ENCODE results near the gene SLAMF7. TPM values are rescaled to one million over a fixed set of nuclear protein-coding genes. Genes with fewer than 3 reads are reported as not detected.

SLAMF7 gene
- polyA plus RNA-seq, 1 donor (not counting 4 experiments of a cell fraction or from before 2014, with no cell fraction given): 31.0 TPM

DNA sequence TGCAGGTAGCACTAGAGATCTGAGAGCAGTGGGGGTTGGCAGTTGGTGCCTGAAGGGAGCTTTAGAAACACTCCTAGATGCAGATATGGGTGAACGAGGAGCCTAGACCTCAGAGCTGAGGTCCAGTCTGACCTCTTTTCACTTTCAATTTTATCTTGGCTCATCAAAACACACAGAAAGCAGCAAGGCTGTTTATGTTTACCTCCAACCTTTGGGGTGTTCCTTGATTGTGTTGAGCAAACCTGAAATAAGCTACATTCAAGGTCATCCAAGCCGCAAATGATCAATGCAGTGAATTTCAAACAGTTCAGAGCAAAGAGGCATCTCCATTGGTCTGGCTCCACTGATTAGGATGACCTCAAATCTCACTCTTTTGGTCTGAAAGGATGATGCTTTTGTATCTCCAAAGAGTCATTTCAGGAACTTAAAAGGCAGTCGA lies 58.2 kb downstream of the SLAMF7 start:
- H3K4me3 ChIP-seq (ENCODE audit: control insufficient read depth in 2 of 3, extremely low read depth in 1 of 3, insufficient read depth in 2 of 3, low read depth in 1 of 3, low read length in 3 of 3): no peak overlapping the region
- H4K20me1 ChIP-seq (ENCODE audit: control insufficient read depth, extremely low read depth, insufficient read depth, low read length): no peaks in the 10 kb centered on the region
- H3K9ac ChIP-seq (ENCODE audit: control insufficient read depth, extremely low read depth, insufficient read depth, low read length): no peak overlapping the region
- H3K27me3 ChIP-seq (ENCODE audit: control insufficient read depth, extremely low read depth, insufficient read depth, low read length): no peaks in the 10 kb centered on the region
- H2AFZ ChIP-seq (ENCODE audit: control insufficient read depth, low read length): no peak overlapping the region
- no peak overlapping the region for H3K4me2 ChIP-seq (ENCODE audit: control insufficient read depth, extremely low read depth, insufficient read depth, low read depth, low read length)
- H3K27ac ChIP-seq (ENCODE audit: control insufficient read depth, insufficient read depth, low read length): no peak overlapping the region
- no peaks in the 10 kb centered on the region for H3K36me3 ChIP-seq (ENCODE audit: control insufficient read depth in 2 of 2, extremely low read depth in 1 of 2, insufficient read depth in 2 of 2, low read length in 2 of 2)
- TF ChIP-seq, protein P1, sequence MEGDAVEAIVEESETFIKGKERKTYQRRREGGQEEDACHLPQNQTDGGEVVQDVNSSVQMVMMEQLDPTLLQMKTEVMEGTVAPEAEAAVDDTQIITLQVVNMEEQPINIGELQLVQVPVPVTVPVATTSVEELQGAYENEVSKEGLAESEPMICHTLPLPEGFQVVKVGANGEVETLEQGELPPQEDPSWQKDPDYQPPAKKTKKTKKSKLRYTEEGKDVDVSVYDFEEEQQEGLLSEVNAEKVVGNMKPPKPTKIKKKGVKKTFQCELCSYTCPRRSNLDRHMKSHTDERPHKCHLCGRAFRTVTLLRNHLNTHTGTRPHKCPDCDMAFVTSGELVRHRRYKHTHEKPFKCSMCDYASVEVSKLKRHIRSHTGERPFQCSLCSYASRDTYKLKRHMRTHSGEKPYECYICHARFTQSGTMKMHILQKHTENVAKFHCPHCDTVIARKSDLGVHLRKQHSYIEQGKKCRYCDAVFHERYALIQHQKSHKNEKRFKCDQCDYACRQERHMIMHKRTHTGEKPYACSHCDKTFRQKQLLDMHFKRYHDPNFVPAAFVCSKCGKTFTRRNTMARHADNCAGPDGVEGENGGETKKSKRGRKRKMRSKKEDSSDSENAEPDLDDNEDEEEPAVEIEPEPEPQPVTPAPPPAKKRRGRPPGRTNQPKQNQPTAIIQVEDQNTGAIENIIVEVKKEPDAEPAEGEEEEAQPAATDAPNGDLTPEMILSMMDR (optimal IDR thresholded peaks at IDR 0.05 in 1 of 3, IDR thresholded peaks at IDR 0.05 in 1 of 3, conservative IDR thresholded peaks at IDR 0.05 in 1 of 3; ENCODE audit: extremely low read depth in 1 of 3, insufficient read depth in 2 of 3, low read length in 3 of 3): no peak
- TF ChIP-seq EZH2 (IDR thresholded peaks at IDR 0.05; ENCODE audit: low read length): no peak
- H3K9me3 ChIP-seq (ENCODE audit: control insufficient read depth, low read depth, low read length): no peaks in the 10 kb centered on the region
- no peaks in the 10 kb centered on the region for H3K79me2 ChIP-seq (ENCODE audit: control insufficient read depth, insufficient read depth, low read length)
- no peaks in the 10 kb centered on the region for H3K9me1 ChIP-seq (ENCODE audit: control insufficient read depth, extremely low read depth, insufficient read depth, low read length)
- peaks cover 5% of the 10 kb centered on the region for H3K4me1 ChIP-seq (ENCODE audit: control insufficient read depth, extremely low read depth, insufficient read depth, low read length)
- DNase-seq (ENCODE audit: low read depth, low spot score) (no peak), FAIRE-seq (no peak)
- dilution Hi-C loops (cut with MboI; ENCODE audit: extremely low pct_ligation_motif_present, low sequenced_read_pairs): no loop called here

DNA sequence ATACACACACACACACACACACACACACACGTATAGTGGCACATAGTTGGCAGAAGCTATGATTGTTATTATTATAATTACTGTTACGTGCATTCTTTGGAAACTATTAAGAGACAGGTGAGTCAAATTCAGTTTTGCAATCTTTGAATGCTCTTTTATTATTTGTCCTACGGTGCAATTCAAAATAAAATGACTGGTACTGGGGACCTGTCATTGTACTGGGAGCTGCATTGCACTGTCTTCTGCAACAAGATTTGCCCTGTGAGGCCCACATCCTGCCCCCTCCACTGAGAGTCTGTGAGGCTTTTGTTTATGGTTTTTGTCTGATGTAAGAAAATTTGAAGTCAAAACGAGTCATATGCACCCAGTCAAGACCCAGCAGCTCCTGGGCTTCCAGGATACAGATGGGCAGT lies 58.8 kb downstream of the SLAMF7 start:
- H3K4me2 ChIP-seq (ENCODE audit: control insufficient read depth, extremely low read depth, insufficient read depth, low read depth, low read length): no peak overlapping the region
- no peak for FAIRE-seq
- H3K9me1 ChIP-seq (ENCODE audit: control insufficient read depth, extremely low read depth, insufficient read depth, low read length): no peaks in the 10 kb centered on the region
- H3K27me3 ChIP-seq (ENCODE audit: control insufficient read depth, extremely low read depth, insufficient read depth, low read length): no peaks in the 10 kb centered on the region
- H3K79me2 ChIP-seq (ENCODE audit: control insufficient read depth, insufficient read depth, low read length): no peaks in the 10 kb centered on the region
- no peaks in the 10 kb centered on the region for H3K36me3 ChIP-seq (ENCODE audit: control insufficient read depth in 2 of 2, extremely low read depth in 1 of 2, insufficient read depth in 2 of 2, low read length in 2 of 2)
- peak; percentile 15 for DNase-seq (ENCODE audit: low read depth, low spot score)
- no peak overlapping the region for H2AFZ ChIP-seq (ENCODE audit: control insufficient read depth, low read length)
- no peak for TF ChIP-seq EZH2 (IDR thresholded peaks at IDR 0.05; ENCODE audit: low read length)
- TF ChIP-seq, protein P1 (optimal IDR thresholded peaks at IDR 0.05 in 1 of 3, IDR thresholded peaks at IDR 0.05 in 1 of 3, conservative IDR thresholded peaks at IDR 0.05 in 1 of 3; ENCODE audit: extremely low read depth in 1 of 3, insufficient read depth in 2 of 3, low read length in 3 of 3): no peak
- H3K9me3 ChIP-seq (ENCODE audit: control insufficient read depth, low read depth, low read length): no peaks in the 10 kb centered on the region
- no peak overlapping the region for H3K4me3 ChIP-seq (ENCODE audit: control insufficient read depth in 2 of 3, extremely low read depth in 1 of 3, insufficient read depth in 2 of 3, low read depth in 1 of 3, low read length in 3 of 3)
- no peaks in the 10 kb centered on the region for H4K20me1 ChIP-seq (ENCODE audit: control insufficient read depth, extremely low read depth, insufficient read depth, low read length)
- dilution Hi-C loops (cut with MboI; ENCODE audit: extremely low pct_ligation_motif_present, low sequenced_read_pairs): no loop called here
- no peak overlapping the region for H3K9ac ChIP-seq (ENCODE audit: control insufficient read depth, extremely low read depth, insufficient read depth, low read length)
- peaks cover 5% of the 10 kb centered on the region for H3K4me1 ChIP-seq (ENCODE audit: control insufficient read depth, extremely low read depth, insufficient read depth, low read length)
- no peak overlapping the region for H3K27ac ChIP-seq (ENCODE audit: control insufficient read depth, insufficient read depth, low read length)
